HepG2 (cell line): Measurements from ENCODE around the gene FAM20C. TPM values are rescaled to one million over a fixed set of nuclear protein-coding genes. Genes with fewer than 3 reads are reported as not detected.

Source experiments
- DMTF1 ChIP-seq: sonication (generic); formaldehyde crosslinking; IDR thresholded peaks from 2 replicates; pipeline ENCODE4 v1.4.0; 2020; ENCODE audit warnings: mild to moderate bottlenecking, missing genetic modification reagents
- DR1 ChIP-seq: sonication (generic); formaldehyde crosslinking; IDR thresholded peaks from 2 replicates; pipeline ENCODE4 v1.8.0; 2021; ENCODE audit warnings: mild to moderate bottlenecking, missing genetic modification reagents, inconsistent platforms
- GABPB1 ChIP-seq: IDR thresholded peaks from 2 replicates; pipeline ENCODE4 v1.6.1; 2016; ENCODE audit warnings: mild to moderate bottlenecking, missing genetic modification reagents, moderate library complexity, missing compliant biosample characterization
- RARA ChIP-seq: IDR thresholded peaks from 2 replicates; pipeline ENCODE4 v1.6.1; 2016; ENCODE audit warnings: missing genetic modification reagents, missing compliant biosample characterization
- ZNF18 ChIP-seq: sonication (generic); formaldehyde crosslinking; IDR thresholded peaks from 2 replicates; pipeline ENCODE4 v1.8.0; 2022; ENCODE audit warnings: mild to moderate bottlenecking, missing genetic modification reagents; ENCODE audit not compliant: insufficient replicate concordance
- ZNF329 ChIP-seq: sonication (generic); formaldehyde crosslinking; IDR thresholded peaks from 2 replicates; pipeline ENCODE4 v1.9.0; 2021; ENCODE audit warnings: low read depth, mild to moderate bottlenecking, missing genetic modification reagents
- ZNF574 ChIP-seq: sonication (generic); formaldehyde crosslinking; IDR thresholded peaks from 2 replicates; pipeline ENCODE4 v1.4.0; 2020; ENCODE audit warnings: missing genetic modification reagents
- ZSCAN22 ChIP-seq: sonication (generic); formaldehyde crosslinking; IDR thresholded peaks from 2 replicates; pipeline ENCODE4 v1.4.0; 2020; ENCODE audit warnings: mild to moderate bottlenecking, missing genetic modification reagents
- polyA plus RNA-seq, 8 experiments: library from polyadenylated mRNA; depleted of rRNA in 3 of 8; stranded (reverse) in 7 of 8; unstranded in 1 of 8; fragments of >200 nt; fragmentation: Illumina TruSeq in 4 of 8; extraction: Trizol in 4 of 8; gene quantifications; 2 replicates each; pipeline versions ENCODE4 v1.2.1 to v1.2.3, GENCODE V29; 2011 to 2016; ENCODE audit warnings: low read depth in 4 of 8, missing spikeins in 1 of 8, mixed read lengths in 1 of 8; ENCODE audit not compliant: insufficient read depth in 1 of 8
- total RNA-seq, 5 experiments: library from RNA; depleted of rRNA; stranded (reverse); fragments of >200 nt; fragmentation: Illumina TruSeq; extraction: Trizol; gene quantifications; 2 replicates each; pipeline ENCODE4 v1.2.3, GENCODE V29; 2016; ENCODE audit warnings: low read depth in 1 of 5

Gene FAM20C
- total and polyA plus RNA-seq, 2 of the 13 experiments (the other 11 are each of a cell fraction or from before 2014, with no cell fraction given), result 11.9 to 19.9 TPM

GRCh38 chr7:228610-229009 lies 36.2 kb downstream of the FAM20C start (continued):
- no peak for TF ChIP-seq DMTF1 (CRISPR knock-in tag)
- no peak for TF ChIP-seq RARA (CRISPR knock-in tag)
- no peak for TF ChIP-seq ZNF18
- TF ChIP-seq ZSCAN22 (CRISPR knock-in tag), result no peak
- no peak for TF ChIP-seq GABPB1 (CRISPR knock-in tag)
- TF ChIP-seq ZNF574 (CRISPR knock-in tag), result no peak
- TF ChIP-seq ZNF329 (CRISPR knock-in tag), result no peak
- no peak for TF ChIP-seq DR1 (CRISPR knock-in tag)
